OCI-LY3 (cell line): ENCODE results near the gene ZNF844.

Source experiments
- CTCF ChIP-seq: fragments of 200-600, 300-600 bp; sonication (generic); IDR thresholded peaks from 2 replicates; pipeline ENCODE4 v1.5.1; 2014; ENCODE audit warnings: antibody characterized with exemption, low read length, low read depth
- EZH2phosphoT487 ChIP-seq: fragments of 200-600 bp; shearing (Covaris generic); IDR thresholded peaks from 2 replicates; pipeline ENCODE4 v1.6.1; 2018; ENCODE audit warnings: antibody characterized with exemption, mixed run types, low read depth

- no peak for TF ChIP-seq CTCF
- no peak for TF ChIP-seq EZH2phosphoT487
Measured at GRCh38 chr19:12117201-12117970, 52.9 kb downstream of the ZNF844 start.
